K562 (cell line): ENCODE measurements around the gene DIO3. TPM values are rescaled to one million over a fixed set of nuclear protein-coding genes. Genes with fewer than 3 reads are reported as not detected.

Experiments used
- ATAC-seq: fragments of 200-7000 bp; cut with Tn5 transposase; 3 replicates; pipeline ENCODE4 v1.9.1; 2020; ENCODE audit warnings: moderate library complexity
- BruUV-seq: library from RNA; stranded (reverse); fragments of 400-500 nt; replicated peaks from 2 replicates; lab custom pipeline; 2021; lab: Mats Ljungman, UMichigan
- CTCF ChIA-PET: fragments of 300-600 bp; formaldehyde crosslinking; extraction: SDS; loops from one replicate; lab custom pipeline; 2021; ENCODE audit warnings: low intra/inter-chr PET ratio; lab: Yijun Ruan, JAX
- POLR2A ChIA-PET: fragments of 300-600, 350-650 bp; sonication (Branson Sonifier 250); formaldehyde crosslinking; extraction: SDS; loops from one replicate; lab custom pipeline; 2021; ENCODE audit warnings: antibody characterized with exemption, inconsistent platforms; lab: Yijun Ruan, JAX
- DNase-seq, 4 experiments: peaks; one replicate each; pipeline versions ENCODE4 v3.0.0 to v3.0.0-alpha.2; 2011 to 2018; ENCODE audit warnings: low spot score in 3 of 4, mixed read lengths in 3 of 4; ENCODE audit errors: extremely low read depth in 1 of 4
- FAIRE-seq: peaks from 2 replicates; lab custom pipeline; 2011; peaks lifted over from hg19 to GRCh38; lab: Jason Lieb, UNC
- H2AFZ ChIP-seq: 2 replicates; pipeline ENCODE4 v1.6.0; 2011; ENCODE audit warnings: low read depth, low read length, control low read depth, inconsistent platforms
- H3K27ac ChIP-seq: fragments of 200-600 bp; 3 replicates; pipeline ENCODE4 v1.8.0; 2011; ENCODE audit warnings: low read depth, mild to moderate bottlenecking, control low read depth, inconsistent platforms, low read length, moderate library complexity, mixed read lengths; ENCODE audit errors: extremely low read depth
- H3K27me3 ChIP-seq, 2 experiments: fragments of 300-600 bp in 1 of 2; 2 replicates in 1 of 2; 3 replicates in 1 of 2; pipeline versions ENCODE4 v1.6.0 to v1.8.0; 2011; ENCODE audit warnings: inconsistent platforms in 2 of 2, low read length in 2 of 2, mild to moderate bottlenecking in 1 of 2, mixed read lengths in 1 of 2, moderate library complexity in 1 of 2; ENCODE audit not compliant: control insufficient read depth in 2 of 2, insufficient read depth in 2 of 2
- H3K36me3 ChIP-seq: fragments of 300-600 bp; 3 replicates; pipeline ENCODE4 v1.8.0; 2011; ENCODE audit warnings: mild to moderate bottlenecking, low read length, inconsistent platforms; ENCODE audit not compliant: control insufficient read depth, insufficient read depth
- H3K4me1 ChIP-seq, 2 experiments: fragments of 200-600 bp in 1 of 2; replicated peaks in 1 of 2; 2 replicates in 1 of 2; 3 replicates in 1 of 2; pipeline versions ENCODE4 v1.5.1 to v1.8.0; 2011; ENCODE audit warnings: inconsistent platforms in 2 of 2, low read length in 2 of 2, mild to moderate bottlenecking in 1 of 2, mixed read lengths in 1 of 2, moderate library complexity in 1 of 2; ENCODE audit not compliant: control insufficient read depth in 2 of 2, insufficient read depth in 2 of 2
- H3K4me2 ChIP-seq: 2 replicates; pipeline ENCODE4 v1.6.1; 2011; ENCODE audit warnings: low read length, control low read depth, inconsistent platforms, mixed read lengths; ENCODE audit not compliant: insufficient read depth
- H3K4me3 ChIP-seq: fragments of 200-600 bp; sonication (generic), shearing (Covaris generic); 2 replicates; pipeline ENCODE4 v1.5.1; 2016; ENCODE audit warnings: control low read depth, inconsistent platforms
- H3K79me2 ChIP-seq: fragments of 200-600 bp; 3 replicates; pipeline ENCODE4 v1.8.0; 2011; ENCODE audit warnings: low read length, inconsistent platforms; ENCODE audit not compliant: control insufficient read depth, insufficient read depth
- H3K9ac ChIP-seq, 2 experiments: 2 replicates each; pipeline versions ENCODE4 v1.6.0 to v1.6.1; 2011; ENCODE audit warnings: low read depth in 2 of 2, low read length in 2 of 2, control low read depth in 1 of 2, inconsistent platforms in 1 of 2, mild to moderate bottlenecking in 1 of 2, mixed read lengths in 1 of 2; ENCODE audit not compliant: insufficient read depth in 1 of 2
- H3K9me1 ChIP-seq: one replicate; pipeline ENCODE4 v1.6.0; 2011; ENCODE audit warnings: inconsistent platforms, mild to moderate bottlenecking, low read length, moderate library complexity; ENCODE audit not compliant: control insufficient read depth, insufficient read depth
- H3K9me3 ChIP-seq: replicated peaks from 2 replicates; pipeline ENCODE4 v1.5.1; 2011; ENCODE audit warnings: low read depth, low read length, inconsistent platforms; ENCODE audit not compliant: control insufficient read depth, insufficient read depth
- H4K20me1 ChIP-seq: replicated peaks from 2 replicates; pipeline ENCODE4 v1.6.1; 2011; ENCODE audit warnings: low read length, inconsistent platforms, mixed read lengths; ENCODE audit not compliant: control insufficient read depth, insufficient read depth
- ARID2 ChIP-seq: fragments of 450-650 bp; IDR thresholded peaks from 2 replicates; pipeline ENCODE4 v1.6.1; 2017; ENCODE audit warnings: antibody characterized with exemption, mild to moderate bottlenecking
- CXXC5 ChIP-seq: fragments of 250-450 bp; sonication (Bioruptor Pico); IDR thresholded peaks from 2 replicates; pipeline ENCODE4 v1.8.0; 2022; ENCODE audit warnings: inconsistent platforms, mild to moderate bottlenecking, moderate library complexity
- ELF2 ChIP-seq: fragments of 250-450 bp; sonication (Bioruptor Pico); IDR thresholded peaks from 2 replicates; pipeline ENCODE4 v1.5.0; 2021; ENCODE audit warnings: mild to moderate bottlenecking
- MLX ChIP-seq, 2 experiments: fragments of 450-650 bp in 1 of 2; sonication (generic) in 1 of 2; formaldehyde crosslinking; conservative IDR thresholded peaks; 2 replicates each; pipeline versions ENCODE4 v1.4.0 to v1.8.1; 2020 to 2022; ENCODE audit warnings: mild to moderate bottlenecking in 1 of 2, missing genetic modification reagents in 1 of 2
- TEAD4 ChIP-seq, 2 experiments: sonication (generic) in 1 of 2; formaldehyde crosslinking in 1 of 2; IDR thresholded peaks; 2 replicates each; pipeline versions ENCODE4 v1.6.1 to v1.8.0; 2012 to 2022; ENCODE audit warnings: borderline replicate concordance in 1 of 2, inconsistent platforms in 1 of 2, low read length in 1 of 2, mild to moderate bottlenecking in 1 of 2, missing genetic modification reagents in 1 of 2
- ZBTB34 ChIP-seq: fragments of 250-450 bp; sonication (Bioruptor Pico); IDR thresholded peaks from 2 replicates; pipeline ENCODE4 v1.8.0; 2021; ENCODE audit warnings: mild to moderate bottlenecking, moderate library complexity
- ZNF318 ChIP-seq, 2 experiments: fragments of 450-650 bp; IDR thresholded peaks; 2 replicates each; pipeline ENCODE4 v1.6.1; 2016; ENCODE audit warnings: mild to moderate bottlenecking in 2 of 2, borderline replicate concordance in 1 of 2, low read depth in 1 of 2, moderate library complexity in 1 of 2
- WGBS: fragments of 100-300 bp; shearing (Covaris generic); methylation state at CpG from one replicate; pipeline ENCODE4 v1.1.6; 2016; ENCODE audit warnings: low coverage, mixed read lengths; ENCODE audit not compliant: insufficient coverage; ENCODE audit errors: missing lambda C conversion rate; 5-methylcytosine and 5-hydroxymethylcytosine counted together
- in situ Hi-C: fragments of 300-500 bp; cut with MboI; formaldehyde crosslinking; loops from 4 replicates; pipeline ENCODE4 v1.15.0; 2018; ENCODE audit warnings: inconsistent platforms, mixed read lengths
- intact Hi-C: fragments of 100-400 bp; cut with micrococcal nuclease; formaldehyde crosslinking; loops from 2 replicates; pipeline ENCODE4 v1.14.2; 2022
- polyA plus RNA-seq, 8 experiments: library from polyadenylated mRNA; depleted of rRNA in 4 of 8; stranded (reverse) in 5 of 8; unstranded in 3 of 8; fragments of >200 nt; fragmentation: Nextera tagmentation in 2 of 8; fragmentation: Illumina TruSeq in 1 of 8; extraction: Ambion mirVana in 2 of 8; extraction: Trizol in 1 of 8; gene quantifications; 2 replicates each; pipeline versions ENCODE4 v1.2.1 to v1.2.3, GENCODE V29; 2011 to 2014; ENCODE audit warnings: inconsistent platforms in 1 of 8, missing spikeins in 1 of 8
- total RNA-seq, 7 experiments: library from RNA; depleted of rRNA in 6 of 7; stranded (reverse); fragments of >200 nt in 6 of 7; fragmentation: Illumina TruSeq in 2 of 7; extraction: Trizol in 2 of 7; gene quantifications; 2 replicates each; pipeline versions ENCODE4 v1.2.1 to v1.2.3, GENCODE V29; 2011 to 2021; ENCODE audit warnings: low replicate concordance in 1 of 7

The DIO3 gene
- total and polyA plus RNA-seq, 9 of the 15 experiments (the other 6 are each of a cell fraction or from before 2014, with no cell fraction given), result not detected

GRCh38 chr14:101573289-101573688 is 12.0 kb downstream of the DIO3 start:
- no peaks in the 10 kb centered on the region for H3K4me1 ChIP-seq
- BruUV-seq, result no TSS peak
- WGBS, result 5% methylated on average over 8 of the region's 8 CpGs
- CTCF ChIA-PET, result interaction anchor here (0.6 kb wide), 1 partner anchor 572 kb away, joined by 4 read pairs; no protein-coding TSS in a partner anchor
- no peak overlapping the region for H3K9ac ChIP-seq
- no peak overlapping the region for H3K27ac ChIP-seq
- FAIRE-seq (no peak), DNase-seq (no peak), ATAC-seq (no peak)
- in situ Hi-C loops, result no loop called here
- H3K27me3 ChIP-seq, result peaks cover 0 to 8% of the 10 kb centered on the region in 2 experiments; a peak in 1 of 5 replicates
- POLR2A ChIA-PET, result interaction anchor here (1.1 kb wide), 1 partner anchor 10 kb away, joined by 4 read pairs; no protein-coding TSS in a partner anchor
- no peaks in the 10 kb centered on the region for H3K9me3 ChIP-seq
- H3K36me3 ChIP-seq, result no peaks in the 10 kb centered on the region
- no peak overlapping the region for H2AFZ ChIP-seq
- no peaks in the 10 kb centered on the region for H3K79me2 ChIP-seq
- H4K20me1 ChIP-seq, result no peaks in the 10 kb centered on the region
- H3K4me3 ChIP-seq, result no peak overlapping the region
- H3K4me2 ChIP-seq, result no peak overlapping the region
- intact Hi-C loops, result no loop called here
- H3K9me1 ChIP-seq, result no peaks in the 10 kb centered on the region
- TF ChIP-seq ARID2, result no peak
- no peak for TF ChIP-seq TEAD4 (IDR thresholded peaks at IDR 0.05; ENCODE audit: low read length)
- TF ChIP-seq TEAD4 (CRISPR knock-in tag; IDR thresholded peaks at IDR 0.05; ENCODE audit: borderline replicate concordance), result no peak
- no peak for TF ChIP-seq MLX (CRISPR knock-in tag; conservative IDR thresholded peaks at IDR 0.05)
- TF ChIP-seq ELF2 (CRISPR knock-in tag), result no peak
- no peak for TF ChIP-seq CXXC5 (CRISPR knock-in tag)
- TF ChIP-seq ZBTB34 (CRISPR knock-in tag), result no peak
- TF ChIP-seq ZNF318 (IDR thresholded peaks at IDR 0.05; ENCODE audit: borderline replicate concordance in 1 of 2, low read depth in 1 of 2), result no peak
